ENCODE results near the gene ARHGAP4. TPM values are rescaled to one million over a fixed set of nuclear protein-coding genes. Genes with fewer than 3 reads are reported as not detected.

ARHGAP4 gene
- total RNA-seq, 2 experiments from 2014 or later, result 456 to 463 TPM

- intact Hi-C loops (cut with DNase I, micrococcal nuclease), result no loop called here
- CTCF ChIA-PET, result no interaction called here
- ATAC-seq (ENCODE audit: poor library complexity) (no peak), DNase-seq (no peak)
- H3K36me3 Mint-ChIP-seq (ENCODE audit: low read depth), result peaks cover 46% of the 10 kb centered on the region
- no peak overlapping the region for H3K27ac Mint-ChIP-seq
- Histone ChIP-seq H3K36me3 (ENCODE audit: insufficient read depth, low read length) (peaks cover 83% of the 10 kb centered on the region), H3K4me3 (ENCODE audit: low read length) (no peak overlapping the region), H3K9me3 (ENCODE audit: control insufficient read depth in 1 of 2, insufficient read depth in 1 of 2, low read length in 2 of 2) (no peaks in the 10 kb centered on the region), H3K27me3 (ENCODE audit: control insufficient read depth in 1 of 2, insufficient read depth in 2 of 2, low read length in 2 of 2) (no peaks in the 10 kb centered on the region), H3K4me1 (ENCODE audit: insufficient read depth, low read length) (peaks cover 17% of the 10 kb centered on the region), H3K27ac (ENCODE audit: low read depth in 1 of 2, low read length in 2 of 2) (no peak overlapping the region)
- POLR2A ChIA-PET, result no interaction called here
- no peaks in the 10 kb centered on the region for H3K9me3 Mint-ChIP-seq
- H3K4me1 Mint-ChIP-seq (ENCODE audit: low read depth), result no peaks in the 10 kb centered on the region
- TF ChIP-seq CTCF (IDR thresholded peaks at IDR 0.05), result no peak
- H3K4me3 Mint-ChIP-seq, result no peak overlapping the region
- no peaks in the 10 kb centered on the region for H3K27me3 Mint-ChIP-seq
Observed at GRCh38 chrX:153960786-153961185, 34.7 kb upstream of the ARHGAP4 start.

- Histone ChIP-seq H3K4me3 (ENCODE audit: low read length) (no peak overlapping the region), H3K9me3 (ENCODE audit: control insufficient read depth in 1 of 2, insufficient read depth in 1 of 2, low read length in 2 of 2) (no peaks in the 10 kb centered on the region), H3K4me1 (ENCODE audit: insufficient read depth, low read length) (peaks cover 10% of the 10 kb centered on the region), H3K27ac (ENCODE audit: low read depth in 1 of 2, low read length in 2 of 2) (no peak overlapping the region), H3K36me3 (ENCODE audit: insufficient read depth, low read length) (peaks cover 91% of the 10 kb centered on the region), H3K27me3 (ENCODE audit: control insufficient read depth in 1 of 2, insufficient read depth in 2 of 2, low read length in 2 of 2) (no peaks in the 10 kb centered on the region)
- CTCF ChIA-PET, result no interaction called here
- intact Hi-C loops (cut with DNase I, micrococcal nuclease), result no loop called here
- no peaks in the 10 kb centered on the region for H3K9me3 Mint-ChIP-seq
- peaks cover 49% of the 10 kb centered on the region for H3K36me3 Mint-ChIP-seq (ENCODE audit: low read depth)
- no peak for TF ChIP-seq CTCF (IDR thresholded peaks at IDR 0.05)
- no peaks in the 10 kb centered on the region for H3K4me1 Mint-ChIP-seq (ENCODE audit: low read depth)
- DNase-seq (no peak), ATAC-seq (ENCODE audit: poor library complexity) (no peak)
- no peaks in the 10 kb centered on the region for H3K27me3 Mint-ChIP-seq
- POLR2A ChIA-PET, result no interaction called here
- no peak overlapping the region for H3K27ac Mint-ChIP-seq
- H3K4me3 Mint-ChIP-seq, result no peak overlapping the region
Observed at GRCh38 chrX:153960077-153960476, 34.0 kb upstream of the ARHGAP4 start.

GRCh38 chrX:153959649-153960048, 33.6 kb upstream of the ARHGAP4 start:
- H3K9me3 Mint-ChIP-seq, result no peaks in the 10 kb centered on the region
- Histone ChIP-seq H3K36me3 (ENCODE audit: insufficient read depth, low read length) (peaks cover 95% of the 10 kb centered on the region), H3K27me3 (ENCODE audit: control insufficient read depth in 1 of 2, insufficient read depth in 2 of 2, low read length in 2 of 2) (no peaks in the 10 kb centered on the region), H3K4me1 (ENCODE audit: insufficient read depth, low read length) (peaks cover 5% of the 10 kb centered on the region), H3K9me3 (ENCODE audit: control insufficient read depth in 1 of 2, insufficient read depth in 1 of 2, low read length in 2 of 2) (no peaks in the 10 kb centered on the region), H3K4me3 (ENCODE audit: low read length) (no peak overlapping the region), H3K27ac (ENCODE audit: low read depth in 1 of 2, low read length in 2 of 2) (no peak overlapping the region)
- intact Hi-C loops (cut with DNase I, micrococcal nuclease), result no loop called here
- ChIA-PET POLR2A (no interaction called here), CTCF (no interaction called here)
- H3K27me3 Mint-ChIP-seq, result no peaks in the 10 kb centered on the region
- TF ChIP-seq CTCF (IDR thresholded peaks at IDR 0.05), result no peak
- DNase-seq, result no peak
- no peak for ATAC-seq (ENCODE audit: poor library complexity)
- H3K4me1 Mint-ChIP-seq (ENCODE audit: low read depth), result no peaks in the 10 kb centered on the region
- H3K4me3 Mint-ChIP-seq, result no peak overlapping the region
- H3K36me3 Mint-ChIP-seq (ENCODE audit: low read depth), result peaks cover 49% of the 10 kb centered on the region
- H3K27ac Mint-ChIP-seq, result no peak overlapping the region

Measured in CD4-positive, alpha-beta T cell (primary cell).